Measurements from ENCODE around the gene GPR148.

Gene GPR148

GRCh38 chr2:130759906-130760753 is 31.3 kb downstream of the GPR148 start:
- DNase-seq (ENCODE audit: low spot score in 2 of 2), result no peak
- no peaks in the 10 kb centered on the region for H3K9me3 ChIP-seq
- in situ Hi-C loops (cut with MboI; ENCODE audit: low sequenced_read_pairs), result no loop called here
- peaks cover 18% of the 10 kb centered on the region for H3K27me3 ChIP-seq (ENCODE audit: low read depth)
- no peak overlapping the region for H3K4me3 ChIP-seq
- H3K36me3 ChIP-seq (replicated peaks), result no peaks in the 10 kb centered on the region
- H3K4me1 ChIP-seq, result no peaks in the 10 kb centered on the region

GRCh38 chr2:130760754-130761751 is 32.2 kb downstream of the GPR148 start:
- H3K9me3 ChIP-seq, result no peaks in the 10 kb centered on the region
- 0 out of 2 replicates have a peak, but pooled peaks cover 12% of the 10 kb centered on the region for H3K27me3 ChIP-seq (ENCODE audit: low read depth)
- in situ Hi-C loops (cut with MboI; ENCODE audit: low sequenced_read_pairs), result no loop called here
- DNase-seq (ENCODE audit: low spot score in 2 of 2), result no peak
- no peaks in the 10 kb centered on the region for H3K4me1 ChIP-seq
- H3K36me3 ChIP-seq (replicated peaks), result no peaks in the 10 kb centered on the region
- H3K4me3 ChIP-seq, result no peak overlapping the region

GRCh38 chr2:130762031-130762909 is 33.4 kb downstream of the GPR148 start:
- Histone ChIP-seq H3K9me3 (no peaks in the 10 kb centered on the region), H3K27me3 (ENCODE audit: low read depth) (0 out of 2 replicates have a peak, but pooled peaks cover 7% of the 10 kb centered on the region), H3K36me3 (replicated peaks) (no peaks in the 10 kb centered on the region), H3K4me1 (no peaks in the 10 kb centered on the region), H3K4me3 (no peak overlapping the region)
- no peak for DNase-seq (ENCODE audit: low spot score in 2 of 2)
- in situ Hi-C loops (cut with MboI; ENCODE audit: low sequenced_read_pairs), result no loop called here

GRCh38 chr2:130762910-130763385 is 34.1 kb downstream of the GPR148 start:
- 0 out of 2 replicates have a peak, but pooled peaks cover 7% of the 10 kb centered on the region for H3K27me3 ChIP-seq (ENCODE audit: low read depth)
- no peak overlapping the region for H3K4me3 ChIP-seq
- H3K36me3 ChIP-seq (replicated peaks), result no peaks in the 10 kb centered on the region
- no peaks in the 10 kb centered on the region for H3K4me1 ChIP-seq
- H3K9me3 ChIP-seq, result no peaks in the 10 kb centered on the region
- in situ Hi-C loops (cut with MboI; ENCODE audit: low sequenced_read_pairs), result no loop called here
- no peak for DNase-seq (ENCODE audit: low spot score in 2 of 2)

GRCh38 chr2:130763405-130763804 is 34.5 kb downstream of the GPR148 start:
- no peaks in the 10 kb centered on the region for H3K36me3 ChIP-seq (replicated peaks)
- H3K9me3 ChIP-seq, result no peaks in the 10 kb centered on the region
- H3K4me3 ChIP-seq, result no peak overlapping the region
- in situ Hi-C loops (cut with MboI; ENCODE audit: low sequenced_read_pairs), result no loop called here
- no peaks in the 10 kb centered on the region for H3K4me1 ChIP-seq
- DNase-seq (ENCODE audit: low spot score in 2 of 2), result no peak
- 0 out of 2 replicates have a peak, but pooled peaks cover 5% of the 10 kb centered on the region for H3K27me3 ChIP-seq (ENCODE audit: low read depth)

GRCh38 chr2:130764035-130764820 is 35.4 kb downstream of the GPR148 start:
- no peak for DNase-seq (ENCODE audit: low spot score in 2 of 2)
- no peaks in the 10 kb centered on the region for H3K9me3 ChIP-seq
- in situ Hi-C loops (cut with MboI; ENCODE audit: low sequenced_read_pairs), result no loop called here
- H3K27me3 ChIP-seq (ENCODE audit: low read depth), result 0 out of 2 replicates have a peak, but pooled peaks cover 2% of the 10 kb centered on the region
- no peaks in the 10 kb centered on the region for H3K4me1 ChIP-seq
- H3K4me3 ChIP-seq, result no peak overlapping the region
- no peaks in the 10 kb centered on the region for H3K36me3 ChIP-seq (replicated peaks)

- Histone ChIP-seq H3K27me3 (ENCODE audit: low read depth) (no peaks in the 10 kb centered on the region), H3K4me1 (no peaks in the 10 kb centered on the region), H3K36me3 (replicated peaks) (no peaks in the 10 kb centered on the region), H3K4me3 (no peak overlapping the region), H3K9me3 (no peaks in the 10 kb centered on the region)
- in situ Hi-C loops (cut with MboI; ENCODE audit: low sequenced_read_pairs), result no loop called here
- DNase-seq (ENCODE audit: low spot score in 2 of 2), result no peak
Measured at GRCh38 chr2:130764821-130765115, 35.9 kb downstream of the GPR148 start.

GRCh38 chr2:130765464-130765863 is 36.6 kb downstream of the GPR148 start:
- Histone ChIP-seq H3K4me3 (no peak overlapping the region), H3K36me3 (replicated peaks) (no peaks in the 10 kb centered on the region), H3K27me3 (ENCODE audit: low read depth) (no peaks in the 10 kb centered on the region), H3K4me1 (no peaks in the 10 kb centered on the region), H3K9me3 (no peaks in the 10 kb centered on the region)
- DNase-seq (ENCODE audit: low spot score in 2 of 2), result no peak
- in situ Hi-C loops (cut with MboI; ENCODE audit: low sequenced_read_pairs), result no loop called here

GRCh38 chr2:130766037-130766436 is 37.2 kb downstream of the GPR148 start:
- no peak for DNase-seq (ENCODE audit: low spot score in 2 of 2)
- no peaks in the 10 kb centered on the region for H3K4me1 ChIP-seq
- no peaks in the 10 kb centered on the region for H3K27me3 ChIP-seq (ENCODE audit: low read depth)
- H3K36me3 ChIP-seq (replicated peaks), result no peaks in the 10 kb centered on the region
- in situ Hi-C loops (cut with MboI; ENCODE audit: low sequenced_read_pairs), result no loop called here
- no peak overlapping the region for H3K4me3 ChIP-seq
- no peaks in the 10 kb centered on the region for H3K9me3 ChIP-seq

- Histone ChIP-seq H3K36me3 (replicated peaks) (no peaks in the 10 kb centered on the region), H3K27me3 (ENCODE audit: low read depth) (no peaks in the 10 kb centered on the region), H3K4me1 (no peaks in the 10 kb centered on the region), H3K9me3 (no peaks in the 10 kb centered on the region), H3K4me3 (no peak overlapping the region)
- DNase-seq (ENCODE audit: low spot score in 2 of 2), result no peak
- in situ Hi-C loops (cut with MboI; ENCODE audit: low sequenced_read_pairs), result no loop called here
Measured at GRCh38 chr2:130766711-130767407, 38.0 kb downstream of the GPR148 start.

- no peaks in the 10 kb centered on the region for H3K4me1 ChIP-seq
- H3K27me3 ChIP-seq (ENCODE audit: low read depth), result no peaks in the 10 kb centered on the region
- in situ Hi-C loops (cut with MboI; ENCODE audit: low sequenced_read_pairs), result no loop called here
- H3K4me3 ChIP-seq, result no peak overlapping the region
- H3K36me3 ChIP-seq (replicated peaks), result no peaks in the 10 kb centered on the region
- DNase-seq (ENCODE audit: low spot score in 2 of 2), result no peak
- no peaks in the 10 kb centered on the region for H3K9me3 ChIP-seq
Measured at GRCh38 chr2:130767408-130767775, 38.5 kb downstream of the GPR148 start.

GRCh38 chr2:130768191-130768855 is 39.5 kb downstream of the GPR148 start:
- Histone ChIP-seq H3K4me1 (no peaks in the 10 kb centered on the region), H3K27me3 (ENCODE audit: low read depth) (no peaks in the 10 kb centered on the region), H3K4me3 (no peak overlapping the region), H3K9me3 (no peaks in the 10 kb centered on the region; the same call in 1 of the 2 replicates), H3K36me3 (replicated peaks) (no peaks in the 10 kb centered on the region)
- DNase-seq (ENCODE audit: low spot score in 2 of 2), result no peak
- in situ Hi-C loops (cut with MboI; ENCODE audit: low sequenced_read_pairs), result no loop called here

All from HAP-1 (cell line).